Esophagus muscularis mucosa (tissue), 2 donors: ENCODE data around the gene NBPF4.
"Not testable (repeated sequence)": the region's sequence is repeated elsewhere in the genome, so short reads cannot be mapped to it uniquely, and the experiment has no call there.

Experiments used
- POLR2A ChIP-seq: fragments of 450-650 bp; IDR thresholded peaks from one replicate; pipeline ENCODE4 v1.6.1; 2017; ENCODE audit warnings: antibody characterized with exemption, moderate library complexity, mild to moderate bottlenecking, low read depth
- POLR2AphosphoS5 ChIP-seq, 2 donors: sonication (generic); formaldehyde crosslinking; IDR thresholded peaks; one replicate each; pipeline ENCODE4 v1.6.1; 2017; ENCODE audit warnings: antibody characterized with exemption in 2 of 2

DNA sequence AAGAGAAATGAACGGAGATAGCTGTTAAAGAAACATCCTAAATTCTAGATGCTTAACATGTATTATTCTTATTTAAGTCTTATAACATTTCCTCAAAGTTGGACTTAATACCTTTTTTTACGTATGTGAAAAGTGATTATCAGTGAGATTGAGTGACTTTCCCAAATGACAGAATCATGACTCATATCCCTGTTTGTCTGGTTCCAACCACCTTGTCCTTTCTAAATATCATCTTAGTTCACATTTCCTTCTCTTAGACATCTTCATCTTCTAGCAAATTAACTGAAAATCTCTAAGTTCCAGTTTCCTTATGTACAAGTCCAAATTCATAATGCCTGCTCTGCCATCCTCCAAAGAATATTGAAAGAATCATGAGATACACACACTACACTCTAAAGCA lies 26.9 kb downstream of the NBPF4 start:
- not testable (repeated sequence) for TF ChIP-seq POLR2A; POLR2AphosphoS5 (IDR thresholded peaks at IDR 0.05)
